Activated CD4-positive, alpha-beta memory T cell treated with anti-CD3 and anti-CD28 coated beads, Interleukin-2, amount 10 ng/mL, durations not matched to agents 7 days and 5 days (primary cell): ENCODE results near the gene ZNF142. TPM values are rescaled to one million over a fixed set of nuclear protein-coding genes. Genes with fewer than 3 reads are reported as not detected.
"Not testable (repeated sequence)": the region's sequence is repeated elsewhere in the genome, so short reads cannot be mapped to it uniquely, and the experiment has no call there.

Source experiments
- CTCF ChIA-PET: fragments of 350-600 bp; sonication (Branson Sonifier 250); formaldehyde crosslinking; loops from one replicate; lab custom pipeline; 2021; ENCODE audit warnings: antibody characterized with exemption, inconsistent platforms; lab: Charles Lee
- POLR2A ChIA-PET: fragments of 350-600 bp; sonication (Branson Sonifier 250); formaldehyde crosslinking; loops from one replicate; lab custom pipeline; 2021; ENCODE audit warnings: antibody characterized with exemption; lab: Charles Lee
- DNase-seq: peaks from one replicate; pipeline ENCODE4 v3.0.0-alpha.2; 2020
- H3K27ac Mint-ChIP-seq: one replicate; pipeline ENCODE4 v1.8.0; 2021; ENCODE audit warnings: mild to moderate bottlenecking, mixed read lengths
- H3K27me3 Mint-ChIP-seq: one replicate; pipeline ENCODE4 v1.8.0; 2021; ENCODE audit warnings: mixed read lengths
- H3K36me3 Mint-ChIP-seq: one replicate; pipeline ENCODE4 v1.8.0; 2021; ENCODE audit warnings: low read depth, mixed read lengths
- H3K4me1 Mint-ChIP-seq: one replicate; pipeline ENCODE4 v1.8.0; 2021; ENCODE audit warnings: mixed read lengths
- H3K4me3 Mint-ChIP-seq: one replicate; pipeline ENCODE4 v1.8.0; 2021; ENCODE audit warnings: mild to moderate bottlenecking, mixed read lengths
- H3K9me3 Mint-ChIP-seq: one replicate; pipeline ENCODE4 v1.8.0; 2021; ENCODE audit warnings: mixed read lengths
- total RNA-seq, 2 experiments: library from RNA; stranded (reverse); gene quantifications; one replicate each; pipeline ENCODE4 v1.2.3, GENCODE V29; 2021

Gene ZNF142
- 10 to 100 TPM; 41.4 to 41.8 TPM for total RNA-seq

- H3K36me3 Mint-ChIP-seq, result peaks cover 57% of the 10 kb centered on the region
- POLR2A ChIA-PET, result interaction anchor here (0.5 to 6.3 kb wide), 25 partner anchors 9 to 728 kb away, joined by 3 to 76 read pairs (median 4); partner anchors contain the start of genes RNF25, STK36, TTLL4 and TUBA4A
- CTCF ChIA-PET, result interaction anchor here (0.6 to 6.0 kb wide), 23 partner anchors 10 to 636 kb away, joined by 3 to 63 read pairs (median 4); partner anchors contain the start of genes RNF25, STK36, TTLL4 and ZFAND2B
- peak within 1 kb of the TSS; percentile 97 for H3K4me3 Mint-ChIP-seq
- DNase-seq, result peak; percentile 95
- no peaks in the 10 kb centered on the region for H3K27me3 Mint-ChIP-seq
- H3K27ac Mint-ChIP-seq, result peak within 1 kb of the TSS; percentile 84
- H3K4me1 Mint-ChIP-seq, result peaks cover 43% of the 10 kb centered on the region
- H3K9me3 Mint-ChIP-seq, result no peaks in the 10 kb centered on the region
Measured at GRCh38 chr2:218659258-218659987, at the start of gene ZNF142, which contains the start of gene BCS1L. Gene ZNF142, minus strand, starts transcription at chr2:218659623. Its CDS starts 3,194 bp downstream, at chr2:218656429. Gene BCS1L, plus strand, starts transcription at chr2:218659683. Its CDS starts 1,305 bp downstream, at chr2:218660988.

GRCh38 chr2:218708086-218708485 lies 48.7 kb upstream of the ZNF142 start:
- peak; percentile 32 for DNase-seq
- Mint-ChIP-seq H3K4me1 (peaks cover 47% of the 10 kb centered on the region), H3K27ac (peak overlapping the region; percentile 52), H3K27me3 (no peaks in the 10 kb centered on the region), H3K36me3 (no peaks in the 10 kb centered on the region), H3K4me3 (no peak overlapping the region), H3K9me3 (no peaks in the 10 kb centered on the region)
- ChIA-PET CTCF (interaction anchor here (0.7 to 2.2 kb wide), 11 partner anchors 15 to 435 kb away, joined by 3 to 11 read pairs (median 4); partner anchors contain the start of genes BCS1L and ZNF142), POLR2A (interaction anchor here (1.1 to 2.1 kb wide), 6 partner anchors 9 to 311 kb away, joined by 3 to 13 read pairs (median 4); partner anchors contain the start of genes BCS1L, RNF25, STK36 and ZNF142)

GRCh38 chr2:218703341-218703740 lies 43.9 kb upstream of the ZNF142 start:
- Mint-ChIP-seq H3K9me3 (no peaks in the 10 kb centered on the region), H3K27ac (no peak overlapping the region), H3K36me3 (no peaks in the 10 kb centered on the region), H3K27me3 (no peaks in the 10 kb centered on the region), H3K4me3 (no peak overlapping the region), H3K4me1 (peaks cover 16% of the 10 kb centered on the region)
- CTCF ChIA-PET, result interaction anchor here (1.1 to 2.8 kb wide), 3 partner anchors 7 to 24 kb away, joined by 3 to 12 read pairs (median 9); partner anchors contain the start of gene TTLL4
- DNase-seq, result no peak
- POLR2A ChIA-PET, result no interaction called here

GRCh38 chr2:218701806-218702205 lies 42.4 kb upstream of the ZNF142 start:
- ChIA-PET POLR2A (no interaction called here), CTCF (interaction anchor here (1.0 to 2.8 kb wide), 3 partner anchors 9 to 146 kb away, joined by 3 to 12 read pairs (median 9); partner anchors contain the start of gene TTLL4)
- Mint-ChIP-seq H3K36me3 (no peaks in the 10 kb centered on the region), H3K27ac (no peak overlapping the region), H3K4me3 (no peak overlapping the region), H3K4me1 (peaks cover under 1% of the 10 kb centered on the region), H3K9me3 (no peaks in the 10 kb centered on the region), H3K27me3 (no peaks in the 10 kb centered on the region)
- DNase-seq, result no peak

GRCh38 chr2:218698885-218699284 lies 39.5 kb upstream of the ZNF142 start:
- POLR2A ChIA-PET, result interaction anchor here (0.8 to 1.7 kb wide), 3 partner anchors 9 to 11 kb away, joined by 3 to 6 read pairs (median 4); partner anchors contain the start of gene TTLL4

GRCh38 chr2:218694405-218695145 lies 35.2 kb upstream of the ZNF142 start:
- no peak overlapping the region for H3K27ac Mint-ChIP-seq
- H3K36me3 Mint-ChIP-seq, result peaks cover 4% of the 10 kb centered on the region
- H3K4me1 Mint-ChIP-seq, result no peaks in the 10 kb centered on the region
- ChIA-PET CTCF (interaction anchor here (0.7 kb wide), 1 partner anchor 112 kb away, joined by 4 read pairs; no protein-coding TSS in a partner anchor), POLR2A (no interaction called here)
- no peak overlapping the region for H3K4me3 Mint-ChIP-seq
- H3K27me3 Mint-ChIP-seq, result no peaks in the 10 kb centered on the region
- H3K9me3 Mint-ChIP-seq, result no peaks in the 10 kb centered on the region
- DNase-seq, result no peak

More at GRCh38 chr2:218698885-218699284, 39.5 kb upstream of the ZNF142 start:
- Mint-ChIP-seq H3K27me3 (no peaks in the 10 kb centered on the region), H3K4me1 (no peaks in the 10 kb centered on the region), H3K36me3 (no peaks in the 10 kb centered on the region), H3K27ac (no peak overlapping the region), H3K4me3 (no peak overlapping the region), H3K9me3 (no peaks in the 10 kb centered on the region)
- CTCF ChIA-PET, result interaction anchor here (1.1 to 1.5 kb wide), 3 partner anchors 11 to 12 kb away, joined by 3 to 6 read pairs (median 3); no protein-coding TSS in a partner anchor
- no peak for DNase-seq

- no peak for DNase-seq
- Mint-ChIP-seq H3K4me3 (no peak overlapping the region), H3K27me3 (no peaks in the 10 kb centered on the region), H3K27ac (no peak overlapping the region), H3K4me1 (no peaks in the 10 kb centered on the region), H3K9me3 (no peaks in the 10 kb centered on the region), H3K36me3 (peaks cover 4% of the 10 kb centered on the region)
- ChIA-PET CTCF (no interaction called here), POLR2A (no interaction called here)
Measured at GRCh38 chr2:218691234-218691633, 31.8 kb upstream of the ZNF142 start.

GRCh38 chr2:218687400-218688060 lies 28.1 kb upstream of the ZNF142 start:
- peak; percentile 33 for DNase-seq
- not testable (repeated sequence) for H3K27me3 Mint-ChIP-seq, H3K36me3 Mint-ChIP-seq, H3K4me1 Mint-ChIP-seq, H3K27ac Mint-ChIP-seq, H3K9me3 Mint-ChIP-seq, H3K4me3 Mint-ChIP-seq
- POLR2A ChIA-PET, result interaction anchor here (1.0 to 2.2 kb wide), 4 partner anchors 11 to 397 kb away, joined by 3 to 9 read pairs (median 4); partner anchors contain the start of genes BCS1L and ZNF142
- CTCF ChIA-PET, result interaction anchor here (0.7 to 2.4 kb wide), 16 partner anchors 9 to 210 kb away, joined by 3 to 27 read pairs (median 4); partner anchors contain the start of genes BCS1L, RNF25, STK36 and ZNF142

- Mint-ChIP-seq H3K36me3 (peaks cover 2% of the 10 kb centered on the region), H3K4me1 (no peaks in the 10 kb centered on the region), H3K27ac (no peak overlapping the region), H3K4me3 (no peak overlapping the region), H3K9me3 (no peaks in the 10 kb centered on the region), H3K27me3 (no peaks in the 10 kb centered on the region)
- ChIA-PET POLR2A (no interaction called here), CTCF (interaction anchor here (1.0 kb wide), 1 partner anchor 23 kb away, joined by 4 read pairs; no protein-coding TSS in a partner anchor)
- DNase-seq, result no peak
Measured at GRCh38 chr2:218680061-218680460, 20.6 kb upstream of the ZNF142 start.

- no peak for DNase-seq
- POLR2A ChIA-PET, result no interaction called here
- CTCF ChIA-PET, result interaction anchor here (1.5 kb wide), 1 partner anchor 115 kb away, joined by 3 read pairs; no protein-coding TSS in a partner anchor
- Mint-ChIP-seq H3K4me1 (no peaks in the 10 kb centered on the region), H3K9me3 (no peaks in the 10 kb centered on the region), H3K27ac (no peak overlapping the region), H3K4me3 (no peak overlapping the region), H3K36me3 (no peaks in the 10 kb centered on the region), H3K27me3 (no peaks in the 10 kb centered on the region)
Measured at GRCh38 chr2:218679119-218679518, 19.7 kb upstream of the ZNF142 start.

GRCh38 chr2:218671654-218672566 lies 12.5 kb upstream of the ZNF142 start, which contains the start of the genes RNF25 and STK36:
Gene RNF25, minus strand, starts transcription at chr2:218672002. Its CDS starts 32 bp downstream, at chr2:218671970.
Gene STK36, plus strand, starts transcription at chr2:218672086. Its CDS starts 744 bp downstream, at chr2:218672830.
- H3K36me3 Mint-ChIP-seq, result peaks cover 7% of the 10 kb centered on the region
- peak within 1 kb of the TSS; percentile 88 for H3K27ac Mint-ChIP-seq
- peak within 1 kb of the TSS; percentile 97 for H3K4me3 Mint-ChIP-seq
- H3K4me1 Mint-ChIP-seq, result peaks cover 27% of the 10 kb centered on the region
- CTCF ChIA-PET, result interaction anchor here (0.7 to 5.5 kb wide), 7 partner anchors 12 to 205 kb away, joined by 3 to 47 read pairs (median 4); partner anchors contain the start of genes BCS1L, TTLL4 and ZNF142
- no peaks in the 10 kb centered on the region for H3K9me3 Mint-ChIP-seq
- POLR2A ChIA-PET, result interaction anchor here (0.9 to 4.4 kb wide), 9 partner anchors 12 to 275 kb away, joined by 3 to 76 read pairs (median 6); partner anchors contain the start of genes BCS1L, TTLL4 and ZNF142
- H3K27me3 Mint-ChIP-seq, result no peaks in the 10 kb centered on the region
- DNase-seq, result peak; percentile 85
